Measurements from ENCODE around the gene DGCR8.

The DGCR8 gene

DNA sequence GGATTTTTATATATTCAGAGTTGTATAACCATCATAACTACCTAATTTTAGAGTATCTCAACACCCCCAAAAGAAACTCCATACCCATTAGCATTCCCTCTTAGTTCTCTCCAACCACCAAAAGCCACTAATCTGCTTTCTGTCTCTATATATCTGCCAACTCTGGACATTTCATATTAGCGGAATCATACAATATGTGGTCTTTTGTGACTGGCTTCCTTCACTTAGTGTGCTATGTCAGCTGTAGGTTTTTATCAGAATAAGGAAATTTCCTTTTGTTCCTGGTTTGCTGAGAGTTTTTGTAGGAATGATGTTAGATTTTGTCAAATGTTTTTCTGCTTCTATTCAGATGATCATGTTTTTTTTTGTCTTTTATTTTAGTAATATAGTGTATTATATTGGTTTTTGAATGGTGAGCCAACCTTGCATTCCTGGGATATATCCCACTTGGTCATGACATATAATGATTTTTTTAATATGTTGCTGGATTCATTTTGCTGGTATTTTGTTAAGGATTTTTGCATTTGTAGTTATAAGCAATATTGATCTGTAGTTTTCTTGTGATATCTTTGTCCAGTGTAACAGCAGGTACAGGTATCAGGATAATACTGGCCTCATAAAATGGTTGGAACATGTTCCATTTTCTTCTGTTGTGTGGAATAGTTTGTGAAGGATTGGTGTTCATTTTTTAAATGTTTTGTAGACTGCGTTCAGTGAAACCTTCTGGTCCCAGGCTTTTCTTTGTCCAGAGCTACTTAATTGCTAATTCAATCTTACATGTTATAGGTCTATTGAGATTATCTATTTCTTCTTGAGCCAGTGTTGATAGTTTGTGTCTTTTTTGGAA lies 16.8 kb downstream of the DGCR8 start:
- in situ Hi-C loops (cut with HindIII; ENCODE audit: low sequenced_read_pairs) = no loop called here
- TF ChIP-seq, protein P1, sequence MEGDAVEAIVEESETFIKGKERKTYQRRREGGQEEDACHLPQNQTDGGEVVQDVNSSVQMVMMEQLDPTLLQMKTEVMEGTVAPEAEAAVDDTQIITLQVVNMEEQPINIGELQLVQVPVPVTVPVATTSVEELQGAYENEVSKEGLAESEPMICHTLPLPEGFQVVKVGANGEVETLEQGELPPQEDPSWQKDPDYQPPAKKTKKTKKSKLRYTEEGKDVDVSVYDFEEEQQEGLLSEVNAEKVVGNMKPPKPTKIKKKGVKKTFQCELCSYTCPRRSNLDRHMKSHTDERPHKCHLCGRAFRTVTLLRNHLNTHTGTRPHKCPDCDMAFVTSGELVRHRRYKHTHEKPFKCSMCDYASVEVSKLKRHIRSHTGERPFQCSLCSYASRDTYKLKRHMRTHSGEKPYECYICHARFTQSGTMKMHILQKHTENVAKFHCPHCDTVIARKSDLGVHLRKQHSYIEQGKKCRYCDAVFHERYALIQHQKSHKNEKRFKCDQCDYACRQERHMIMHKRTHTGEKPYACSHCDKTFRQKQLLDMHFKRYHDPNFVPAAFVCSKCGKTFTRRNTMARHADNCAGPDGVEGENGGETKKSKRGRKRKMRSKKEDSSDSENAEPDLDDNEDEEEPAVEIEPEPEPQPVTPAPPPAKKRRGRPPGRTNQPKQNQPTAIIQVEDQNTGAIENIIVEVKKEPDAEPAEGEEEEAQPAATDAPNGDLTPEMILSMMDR (IDR thresholded peaks at IDR 0.05; ENCODE audit: low read depth, low read length) = no peak
- no peak overlapping the region for H3K4me3 ChIP-seq (ENCODE audit: low read depth, low read length)
- no peak for DNase-seq (ENCODE audit: low read depth, low spot score)

DNA sequence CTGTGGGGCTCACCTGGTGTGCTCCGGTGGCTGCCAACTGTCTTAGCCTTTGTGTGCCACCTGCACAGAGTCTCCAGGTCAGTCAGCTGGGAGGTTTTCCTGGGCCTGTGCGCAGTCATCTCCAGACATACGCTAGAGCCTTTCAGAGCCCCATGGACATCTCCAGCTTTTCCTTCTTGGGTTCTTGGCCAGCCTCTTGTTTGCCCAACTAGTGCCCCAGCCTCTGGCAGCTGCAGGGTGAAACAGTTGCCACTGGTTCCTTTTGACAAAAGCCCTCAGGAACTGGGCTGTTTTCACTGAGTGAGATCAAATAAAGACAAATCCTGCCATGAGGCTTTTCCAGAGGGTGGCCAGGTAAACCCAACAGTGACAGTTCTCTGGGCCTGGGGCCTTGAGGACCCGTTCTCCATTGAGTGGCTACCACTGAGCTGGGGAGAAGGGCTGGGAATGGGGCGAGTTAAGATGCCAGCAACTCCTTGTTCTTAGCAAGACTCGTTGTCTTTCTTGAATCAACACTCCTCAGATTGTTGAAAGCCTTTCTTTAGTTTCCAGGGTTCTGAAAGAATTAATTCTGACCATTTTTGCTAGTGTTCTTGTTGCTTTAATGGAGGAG lies 19.2 kb downstream of the DGCR8 start:
- TF ChIP-seq, protein P1 (IDR thresholded peaks at IDR 0.05; ENCODE audit: low read depth, low read length) = no peak
- in situ Hi-C loops (cut with HindIII; ENCODE audit: low sequenced_read_pairs) = no loop called here
- H3K4me3 ChIP-seq (ENCODE audit: low read depth, low read length) = no peak overlapping the region
- no peak for DNase-seq (ENCODE audit: low read depth, low spot score)

DNA sequence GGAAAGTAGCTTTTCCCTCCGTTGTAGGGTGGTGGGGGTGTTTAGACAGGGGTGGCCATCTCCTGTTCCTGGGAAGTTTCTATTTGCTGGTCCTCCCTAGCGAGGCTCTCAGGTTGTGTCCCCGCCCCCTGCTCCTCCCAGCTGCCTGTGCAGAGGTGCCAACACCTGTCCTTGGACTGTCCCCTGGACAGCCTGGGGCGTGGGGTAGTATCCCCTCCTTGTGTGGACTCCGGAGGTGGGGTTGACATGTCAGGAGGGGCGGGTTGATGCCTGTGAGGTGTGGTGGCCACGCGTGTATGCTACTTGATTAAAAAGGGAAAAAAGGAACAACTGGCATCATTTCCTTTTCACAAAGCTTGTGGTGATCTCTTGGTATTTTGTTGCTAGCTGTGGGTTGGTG lies 21.6 kb downstream of the DGCR8 start:
- no peak for DNase-seq (ENCODE audit: low read depth, low spot score)
- H3K4me3 ChIP-seq (ENCODE audit: low read depth, low read length) = no peak overlapping the region
- TF ChIP-seq, protein P1 (IDR thresholded peaks at IDR 0.05; ENCODE audit: low read depth, low read length) = no peak
- in situ Hi-C loops (cut with HindIII; ENCODE audit: low sequenced_read_pairs) = no loop called here

DNA sequence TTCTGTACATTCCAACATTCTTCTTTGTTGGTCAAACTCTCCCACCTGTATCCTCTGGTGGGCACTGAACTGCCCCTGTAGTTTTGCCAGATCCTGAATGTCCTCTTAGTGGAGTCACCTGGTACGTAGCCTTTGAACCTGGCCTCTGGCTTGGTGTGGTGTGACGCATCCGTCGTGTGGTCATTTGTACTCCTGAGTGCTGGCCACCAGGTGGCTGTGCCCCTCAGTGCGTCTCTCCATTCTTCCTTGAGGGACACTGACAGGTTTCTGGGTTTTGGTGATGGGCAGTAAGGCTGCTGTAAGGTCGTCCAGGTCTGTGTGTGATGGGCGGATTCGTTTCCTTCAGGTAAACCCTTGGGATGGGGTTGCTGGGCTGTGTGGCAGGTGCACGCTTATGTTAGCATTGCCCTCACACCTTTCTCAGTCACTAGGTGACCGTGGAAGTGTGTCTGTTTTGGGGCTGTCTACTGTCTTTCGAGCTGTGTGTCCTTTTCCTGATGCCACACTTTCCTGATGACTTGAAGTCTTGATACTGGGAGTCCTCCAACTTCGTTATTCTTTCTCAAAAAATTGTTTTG lies 22.3 kb downstream of the DGCR8 start:
- H3K4me3 ChIP-seq (ENCODE audit: low read depth, low read length) = no peak overlapping the region
- in situ Hi-C loops (cut with HindIII; ENCODE audit: low sequenced_read_pairs) = no loop called here
- DNase-seq (ENCODE audit: low read depth, low spot score) = no peak
- TF ChIP-seq, protein P1 (IDR thresholded peaks at IDR 0.05; ENCODE audit: low read depth, low read length) = no peak

DNA sequence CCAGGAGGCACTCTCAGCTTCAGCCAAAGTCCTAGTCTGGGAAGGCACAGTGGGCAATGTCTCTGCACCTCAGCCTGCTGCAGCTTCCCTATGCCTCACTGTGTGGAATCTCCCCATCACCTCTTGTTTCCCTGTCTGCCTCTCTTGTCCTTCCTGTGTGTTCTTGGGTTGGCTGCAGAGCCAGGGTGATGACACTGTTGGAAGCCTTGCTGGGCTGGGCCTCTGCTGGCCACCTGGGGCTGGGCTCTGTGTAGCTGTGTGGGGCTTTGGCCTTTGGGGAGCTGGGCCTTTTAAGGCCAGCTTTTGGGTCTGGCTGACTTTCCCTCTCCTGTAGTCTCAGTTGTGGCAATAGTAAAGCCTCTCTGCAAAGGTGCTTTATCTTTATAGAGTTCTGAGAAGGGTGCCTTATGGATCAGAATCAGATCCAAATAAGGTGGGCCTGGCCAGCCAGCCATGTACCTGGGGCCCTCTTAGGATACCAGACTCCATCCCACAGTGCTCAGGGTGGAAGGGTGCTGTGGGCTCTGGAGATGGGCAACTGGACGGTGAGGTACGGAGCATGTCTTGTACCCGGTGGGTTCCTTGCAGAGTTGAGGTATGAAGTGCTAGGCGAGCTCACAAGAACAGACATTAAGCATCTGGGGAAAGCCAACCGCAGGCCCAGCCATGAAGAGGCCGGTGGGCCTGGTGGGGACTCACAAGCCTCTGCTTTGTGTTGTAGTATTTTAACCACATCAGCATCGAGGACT lies 25.6 kb downstream of the DGCR8 start:
- no peak overlapping the region for H3K4me3 ChIP-seq (ENCODE audit: low read depth, low read length)
- DNase-seq (ENCODE audit: low read depth, low spot score) = no peak
- in situ Hi-C loops (cut with HindIII; ENCODE audit: low sequenced_read_pairs) = no loop called here
- TF ChIP-seq, protein P1 (IDR thresholded peaks at IDR 0.05; ENCODE audit: low read depth, low read length) = no peak

DNA sequence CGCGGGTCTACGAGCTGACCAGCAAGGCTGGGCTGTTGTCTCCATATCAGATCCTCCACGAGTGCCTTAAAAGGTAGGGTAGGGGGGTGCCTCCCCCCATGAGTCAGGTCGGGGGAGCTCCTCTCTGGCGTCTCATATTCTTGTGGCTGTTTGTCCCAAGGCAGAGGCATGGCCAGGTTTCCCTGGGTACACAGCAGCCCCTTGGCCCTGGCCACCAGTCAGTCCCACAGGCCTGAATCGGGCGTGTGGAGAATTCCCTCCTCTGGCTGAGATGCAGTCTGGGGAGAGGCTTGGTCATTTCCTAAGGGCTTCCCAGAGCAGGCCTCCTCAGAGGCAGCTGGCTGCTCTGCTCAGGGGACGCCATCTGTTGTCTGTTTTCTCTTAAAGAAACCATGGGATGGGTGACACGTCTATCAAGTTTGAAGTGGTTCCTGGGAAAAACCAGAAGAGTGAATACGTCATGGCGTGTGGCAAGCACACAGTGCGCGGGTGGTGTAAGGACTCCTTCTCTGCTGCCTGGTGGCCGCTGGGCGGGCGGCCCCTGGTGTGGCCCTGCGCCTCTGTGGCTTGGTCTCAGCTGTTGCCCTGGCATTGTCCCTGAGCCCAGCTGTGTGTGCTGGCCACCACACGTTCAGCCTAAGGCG lies 26.3 kb downstream of the DGCR8 start:
- in situ Hi-C loops (cut with HindIII; ENCODE audit: low sequenced_read_pairs) = no loop called here
- H3K4me3 ChIP-seq (ENCODE audit: low read depth, low read length) = no peak overlapping the region
- TF ChIP-seq, protein P1 (IDR thresholded peaks at IDR 0.05; ENCODE audit: low read depth, low read length) = no peak
- no peak for DNase-seq (ENCODE audit: low read depth, low spot score)

All from astrocyte of the spinal cord (primary cell).